A549 (cell line): ENCODE results near the gene KLRC2.

Source experiments
- CTCF ChIP-seq: fragments of >200 bp; sonication (Bioruptor Twin); formaldehyde crosslinking; IDR thresholded peaks from 3 replicates; pipeline ENCODE4 v1.5.1; 2016
- EHMT2 ChIP-seq: fragments of 200-600 bp; sonication (generic); IDR thresholded peaks from 2 replicates; pipeline ENCODE4 v1.6.1; 2016; ENCODE audit warnings: antibody characterized with exemption, low read depth, mild to moderate bottlenecking, moderate library complexity
- MAFK ChIP-seq: fragments of 450-650 bp; IDR thresholded peaks from 2 replicates; pipeline ENCODE4 v1.6.1; 2014; ENCODE audit not compliant: partially characterized antibody
- POLR2A ChIP-seq: IDR thresholded peaks from 2 replicates; pipeline ENCODE4 v1.6.1; 2012; ENCODE audit warnings: mild to moderate bottlenecking, low read length
- REST ChIP-seq: fragments of 200-600 bp; sonication (generic); IDR thresholded peaks from 2 replicates; pipeline ENCODE4 v1.6.1; 2016; ENCODE audit warnings: antibody characterized with exemption, mild to moderate bottlenecking, moderate library complexity
- SMC3 ChIP-seq: fragments of >200 bp; sonication (Bioruptor Twin); formaldehyde crosslinking; IDR thresholded peaks from 3 replicates; pipeline ENCODE4 v1.6.1; 2018; ENCODE audit warnings: inconsistent platforms

GRCh38 chr12:10406725-10407124 lies 29.1 kb downstream of the KLRC2 start:
- no peak for TF ChIP-seq CTCF
- no peak for TF ChIP-seq POLR2A
- no peak for TF ChIP-seq SMC3
- TF ChIP-seq MAFK = no peak
- no peak for TF ChIP-seq EHMT2
- TF ChIP-seq REST = no peak
